Fibroblast of pulmonary artery (primary cell): ENCODE measurements around the gene NTN3.
"Not testable (repeated sequence)": the region's sequence is repeated elsewhere in the genome, so short reads cannot be mapped to it uniquely, and the experiment has no call there.

Source experiments
- DNase-seq: peaks from one replicate; pipeline ENCODE4 v3.0.0-alpha.2; 2010; ENCODE audit warnings: low read depth
- H3K4me3 ChIP-seq: replicated peaks from 2 replicates; pipeline ENCODE4 v1.5.1; 2011; ENCODE audit warnings: low read depth, mild to moderate bottlenecking, control low read depth, low read length, moderate library complexity
- CTCF ChIP-seq: IDR thresholded peaks from 2 replicates; pipeline ENCODE4 v1.5.1; 2011; ENCODE audit warnings: mild to moderate bottlenecking, control low read depth, low read length, inconsistent platforms; ENCODE audit errors: missing control alignments

Gene NTN3

DNA sequence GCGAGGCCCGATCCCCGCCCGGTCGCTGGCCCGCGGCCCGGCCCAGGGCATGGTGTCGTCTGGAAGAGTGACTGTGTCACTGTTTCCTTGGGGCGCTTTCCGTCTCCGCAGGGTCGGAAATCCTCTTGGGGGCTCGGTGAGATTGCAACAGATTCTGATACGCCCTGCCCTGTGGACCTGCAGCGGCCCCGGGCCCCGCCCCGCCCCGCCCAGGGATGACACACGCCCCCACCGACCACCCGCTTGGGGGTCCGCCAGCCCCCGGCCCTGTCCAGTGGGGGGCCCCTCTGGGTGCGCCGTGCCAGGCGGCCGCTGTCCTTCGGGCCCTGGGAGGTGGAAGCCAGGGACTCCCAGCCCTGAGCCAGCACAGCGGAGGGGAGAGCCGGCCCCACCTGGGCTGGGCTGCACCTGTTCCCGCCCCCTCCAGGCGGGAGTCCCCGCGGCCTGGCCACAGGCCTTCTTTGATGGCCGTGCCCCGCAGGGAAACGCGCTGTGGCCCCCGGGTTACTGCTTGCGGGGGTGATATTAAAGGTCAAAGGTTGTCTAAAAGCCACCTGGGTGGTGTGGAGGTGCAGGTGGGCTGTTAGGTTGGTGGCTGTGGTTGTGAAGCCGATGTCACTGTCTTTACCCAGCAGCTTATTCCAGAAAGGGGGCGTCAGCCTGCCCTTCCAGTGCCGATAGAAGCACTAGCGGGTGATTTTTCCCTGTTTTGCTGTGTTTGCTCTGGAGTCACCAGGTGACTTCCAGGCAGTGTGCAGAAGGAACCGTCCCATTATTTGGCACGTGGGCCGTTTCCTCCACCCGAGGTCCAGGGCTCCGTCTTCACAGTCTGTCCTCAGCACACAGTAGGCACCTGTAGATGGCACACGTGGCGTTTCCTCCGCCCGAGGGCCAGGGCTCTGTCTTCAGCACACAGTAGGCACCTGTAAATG, 4.6 kb downstream of the NTN3 start:
- DNase-seq, result no peak
- no peak for TF ChIP-seq CTCF
- peak overlapping the region; percentile 58 for H3K4me3 ChIP-seq

DNA sequence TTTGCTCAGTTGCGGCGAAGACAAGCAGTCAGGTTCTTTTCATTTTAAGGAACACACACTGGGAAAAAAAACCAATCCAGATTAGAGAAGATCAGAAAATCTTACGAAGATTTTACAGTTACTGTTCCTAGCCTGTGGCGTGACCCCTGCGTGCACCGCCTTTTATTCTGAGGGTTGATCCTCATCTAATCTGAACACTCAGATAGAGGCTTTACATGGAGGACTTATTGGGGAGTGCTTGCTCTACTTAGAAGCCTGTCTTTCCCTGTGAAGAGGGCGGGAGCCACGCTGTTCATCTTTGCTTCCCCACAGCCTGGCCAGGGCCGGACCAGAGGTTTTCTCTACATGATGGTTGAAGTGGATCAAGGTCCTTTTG, 5.2 kb downstream of the NTN3 start:
- no peak overlapping the region for H3K4me3 ChIP-seq
- no peak for DNase-seq
- TF ChIP-seq CTCF, result no peak

DNA sequence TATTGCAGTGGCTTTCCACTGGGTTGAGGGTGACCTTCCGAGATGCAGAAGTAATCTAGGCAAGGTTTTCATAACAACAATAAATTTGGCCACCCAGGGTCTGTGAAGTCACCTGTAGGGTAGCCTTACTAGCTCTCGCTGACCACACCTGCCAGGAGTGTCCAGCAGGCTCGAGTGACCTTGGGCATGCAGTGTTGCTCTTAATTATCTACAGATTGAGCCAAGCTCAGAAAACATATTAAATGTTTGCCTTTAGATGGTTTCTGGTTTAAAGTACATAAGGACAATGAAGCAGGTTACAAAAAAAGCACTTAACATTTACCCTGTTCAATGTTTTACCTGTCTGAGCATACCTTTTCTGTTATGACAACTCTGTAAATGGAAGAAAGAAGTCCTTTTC, 5.6 kb downstream of the NTN3 start:
- TF ChIP-seq CTCF, result no peak
- DNase-seq, result no peak
- H3K4me3 ChIP-seq, result no peak overlapping the region

GRCh38 chr16:2477327-2477726, 6.2 kb downstream of the NTN3 start:
- no peak overlapping the region for H3K4me3 ChIP-seq
- no peak for DNase-seq
- no peak for TF ChIP-seq CTCF

DNA sequence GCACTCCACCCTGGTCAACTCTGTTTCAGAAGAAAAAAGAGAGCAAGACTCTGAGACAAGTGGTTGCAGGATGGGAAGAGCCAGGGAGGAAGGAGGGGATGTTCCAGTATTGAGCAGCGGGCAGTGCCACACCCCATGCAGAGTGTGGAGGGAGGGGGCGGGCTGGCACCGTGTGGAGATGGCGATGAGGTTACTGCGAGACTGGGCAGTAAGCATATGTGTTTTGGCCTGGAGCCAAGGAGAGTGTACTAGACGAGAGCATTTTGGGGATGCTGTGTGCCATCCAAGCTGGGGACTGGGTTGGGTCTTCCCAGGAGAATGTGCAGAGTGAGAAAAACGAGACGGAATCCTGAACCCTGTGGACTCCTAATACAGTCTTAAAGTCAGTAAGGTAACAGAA, 7.2 kb downstream of the NTN3 start:
- H3K4me3 ChIP-seq, result no peak overlapping the region
- no peak for TF ChIP-seq CTCF
- DNase-seq, result no peak

GRCh38 chr16:2479996-2480395, 8.9 kb downstream of the NTN3 start:
- not testable (repeated sequence) for H3K4me3 ChIP-seq, DNase-seq

GRCh38 chr16:2480948-2481347, 9.9 kb downstream of the NTN3 start:
- no peak overlapping the region for H3K4me3 ChIP-seq
- TF ChIP-seq CTCF, result no peak
- no peak for DNase-seq
